ENCODE results near the gene CDKAL1.

Gene CDKAL1

DNA sequence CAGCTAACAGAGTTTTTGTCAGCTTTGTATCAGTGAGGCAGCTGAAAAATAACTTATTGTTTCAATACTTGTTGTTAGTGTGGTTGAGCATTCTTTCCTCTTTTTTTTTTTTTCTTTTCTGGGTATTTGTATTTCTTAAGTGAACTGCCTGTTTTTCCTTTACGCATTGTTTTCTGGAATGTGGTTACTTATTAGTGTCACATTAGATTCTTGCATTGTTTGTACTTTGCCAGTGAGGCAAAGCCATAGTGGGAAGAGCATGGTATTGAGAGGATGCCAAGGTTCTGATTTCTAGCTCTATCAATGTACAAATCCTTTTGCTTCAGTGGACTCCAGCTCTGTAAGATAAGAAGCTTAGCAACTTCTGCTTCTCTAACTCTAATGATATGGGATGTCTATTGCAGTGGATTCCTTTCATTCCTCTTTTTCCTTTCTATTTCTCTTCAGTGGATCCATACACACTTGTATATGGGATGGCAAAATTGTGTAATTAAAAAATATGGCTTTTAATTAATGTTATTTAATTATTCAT is 3.9 kb downstream of the CDKAL1 start:
- no peak for DNase-seq (ENCODE audit: low spot score)
- in situ Hi-C loops (cut with MboI; ENCODE audit: low pct_unique_long_range_greater_than_20kb, low sequenced_read_pairs, unreplicated experiment): loop anchor here (10.0 to 25.0 kb wide), 2 partner anchors 143 to 451 kb away; no protein-coding TSS in a partner anchor
- TF ChIP-seq, protein P1, sequence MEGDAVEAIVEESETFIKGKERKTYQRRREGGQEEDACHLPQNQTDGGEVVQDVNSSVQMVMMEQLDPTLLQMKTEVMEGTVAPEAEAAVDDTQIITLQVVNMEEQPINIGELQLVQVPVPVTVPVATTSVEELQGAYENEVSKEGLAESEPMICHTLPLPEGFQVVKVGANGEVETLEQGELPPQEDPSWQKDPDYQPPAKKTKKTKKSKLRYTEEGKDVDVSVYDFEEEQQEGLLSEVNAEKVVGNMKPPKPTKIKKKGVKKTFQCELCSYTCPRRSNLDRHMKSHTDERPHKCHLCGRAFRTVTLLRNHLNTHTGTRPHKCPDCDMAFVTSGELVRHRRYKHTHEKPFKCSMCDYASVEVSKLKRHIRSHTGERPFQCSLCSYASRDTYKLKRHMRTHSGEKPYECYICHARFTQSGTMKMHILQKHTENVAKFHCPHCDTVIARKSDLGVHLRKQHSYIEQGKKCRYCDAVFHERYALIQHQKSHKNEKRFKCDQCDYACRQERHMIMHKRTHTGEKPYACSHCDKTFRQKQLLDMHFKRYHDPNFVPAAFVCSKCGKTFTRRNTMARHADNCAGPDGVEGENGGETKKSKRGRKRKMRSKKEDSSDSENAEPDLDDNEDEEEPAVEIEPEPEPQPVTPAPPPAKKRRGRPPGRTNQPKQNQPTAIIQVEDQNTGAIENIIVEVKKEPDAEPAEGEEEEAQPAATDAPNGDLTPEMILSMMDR (IDR thresholded peaks at IDR 0.05; ENCODE audit: extremely low read depth, insufficient read depth, missing control alignments): no peak

DNA sequence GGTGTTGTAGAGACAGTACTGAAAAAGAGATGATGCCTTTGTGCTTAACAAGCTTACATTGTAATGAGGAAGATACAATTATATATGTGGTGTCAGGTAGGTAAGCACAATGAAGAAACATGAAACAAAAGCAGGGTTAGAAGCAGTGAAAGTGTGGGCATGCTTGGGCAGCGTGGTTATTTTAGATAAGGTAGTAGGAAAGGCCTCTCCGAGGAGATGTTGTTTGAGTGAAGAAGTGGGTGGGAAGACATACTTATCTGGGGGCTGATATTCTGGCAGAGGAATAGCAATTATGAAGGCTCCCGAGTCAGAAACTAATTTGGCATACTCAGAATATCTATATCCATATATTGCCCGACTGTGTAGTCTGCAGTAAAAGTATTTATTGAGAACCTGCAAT is 4.7 kb downstream of the CDKAL1 start:
- no peak for DNase-seq (ENCODE audit: low spot score)
- in situ Hi-C loops (cut with MboI; ENCODE audit: low pct_unique_long_range_greater_than_20kb, low sequenced_read_pairs, unreplicated experiment): loop anchor here (10.0 to 25.0 kb wide), 2 partner anchors 144 to 452 kb away; no protein-coding TSS in a partner anchor
- TF ChIP-seq, protein P1 (IDR thresholded peaks at IDR 0.05; ENCODE audit: extremely low read depth, insufficient read depth, missing control alignments): no peak

GRCh38 chr6:20539387-20539786 is 5.1 kb downstream of the CDKAL1 start:
- TF ChIP-seq, protein P1 (IDR thresholded peaks at IDR 0.05; ENCODE audit: extremely low read depth, insufficient read depth, missing control alignments): no peak
- in situ Hi-C loops (cut with MboI; ENCODE audit: low pct_unique_long_range_greater_than_20kb, low sequenced_read_pairs, unreplicated experiment): loop anchor here (10.0 to 25.0 kb wide), 2 partner anchors 145 to 452 kb away; no protein-coding TSS in a partner anchor
- no peak for DNase-seq (ENCODE audit: low spot score)

DNA sequence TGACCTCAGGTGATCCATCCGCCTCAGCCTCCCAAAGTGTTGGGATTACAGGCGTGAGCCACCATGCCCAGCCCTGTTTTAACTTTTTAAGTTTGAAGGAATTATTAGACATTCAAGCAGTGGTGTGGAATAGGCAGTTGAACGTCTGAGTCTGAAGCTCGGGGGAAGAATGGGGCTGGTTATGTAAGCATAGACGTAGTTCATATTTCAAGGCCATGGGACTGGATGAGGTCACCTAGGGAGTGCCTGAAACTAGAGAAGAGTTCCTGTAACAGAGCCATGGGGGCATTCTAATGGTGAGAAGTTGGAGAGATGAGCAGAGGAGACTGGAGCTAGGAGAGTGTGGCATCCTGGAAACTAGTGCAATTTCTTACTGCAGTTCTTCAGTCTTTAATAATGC is 6.4 kb downstream of the CDKAL1 start:
- in situ Hi-C loops (cut with MboI; ENCODE audit: low pct_unique_long_range_greater_than_20kb, low sequenced_read_pairs, unreplicated experiment): loop anchor here (25.0 kb wide), 1 partner anchor 453 kb away; no protein-coding TSS in a partner anchor
- DNase-seq (ENCODE audit: low spot score): no peak
- TF ChIP-seq, protein P1 (IDR thresholded peaks at IDR 0.05; ENCODE audit: extremely low read depth, insufficient read depth, missing control alignments): no peak

- TF ChIP-seq, protein P1 (IDR thresholded peaks at IDR 0.05; ENCODE audit: extremely low read depth, insufficient read depth, missing control alignments): no peak
- in situ Hi-C loops (cut with MboI; ENCODE audit: low pct_unique_long_range_greater_than_20kb, low sequenced_read_pairs, unreplicated experiment): loop anchor here (25.0 kb wide), 1 partner anchor 454 kb away; no protein-coding TSS in a partner anchor
- no peak for DNase-seq (ENCODE audit: low spot score)
Observed at GRCh38 chr6:20541382-20541781, 7.1 kb downstream of the CDKAL1 start.

DNA sequence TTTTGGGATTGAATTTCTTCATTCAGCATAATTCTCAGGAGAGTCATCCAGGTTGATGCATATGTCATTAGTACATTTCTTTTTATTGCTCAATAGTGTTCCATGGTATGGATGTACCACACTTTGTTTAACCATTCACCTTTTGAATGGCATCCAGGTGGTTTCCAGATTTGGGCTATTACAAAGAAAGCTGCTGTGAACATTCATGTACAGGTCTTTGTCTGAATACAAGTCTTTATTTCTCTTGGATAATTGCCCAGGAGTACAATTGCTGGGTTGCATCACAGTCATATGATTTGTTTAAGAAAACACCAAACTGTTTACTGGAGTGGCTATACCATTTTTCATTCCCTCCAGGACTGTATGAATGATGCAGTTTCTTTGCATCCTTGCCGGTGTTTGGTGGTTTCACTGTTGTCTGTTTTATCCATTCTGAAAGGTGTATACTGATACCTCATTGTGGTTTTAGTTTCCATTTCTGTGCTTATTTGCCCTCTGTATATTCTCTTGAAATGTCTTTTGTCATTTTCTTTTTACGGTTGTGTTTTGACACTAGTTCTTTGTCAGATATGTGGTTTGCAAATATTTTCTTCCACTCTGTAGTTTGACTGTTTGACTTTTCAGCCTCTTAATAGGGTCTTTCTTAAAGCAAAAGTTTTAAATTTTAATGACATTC is 8.8 kb downstream of the CDKAL1 start:
- TF ChIP-seq, protein P1 (IDR thresholded peaks at IDR 0.05; ENCODE audit: extremely low read depth, insufficient read depth, missing control alignments): no peak
- in situ Hi-C loops (cut with MboI; ENCODE audit: low pct_unique_long_range_greater_than_20kb, low sequenced_read_pairs, unreplicated experiment): loop anchor here (25.0 kb wide), 1 partner anchor 456 kb away; no protein-coding TSS in a partner anchor
- peak; percentile 52 for DNase-seq (ENCODE audit: low spot score)
